ENCODE results near the gene ERBB4.

Gene ERBB4

GRCh38 chr2:211944572-211944971 is 594.0 kb downstream of the ERBB4 start:
- no peaks in the 10 kb centered on the region for H3K9me2 ChIP-seq (replicated peaks; ENCODE audit: control insufficient read depth, low read length)
- no peak overlapping the region for H3K27ac ChIP-seq (ENCODE audit: low read depth, low read length)
- 0 out of 2 replicates have a peak, but pooled peaks cover 2% of the 10 kb centered on the region for H3K4me1 ChIP-seq (ENCODE audit: control insufficient read depth, low read length)
- no peaks in the 10 kb centered on the region for H3K79me2 ChIP-seq (ENCODE audit: control insufficient read depth, low read length)
- H3F3A ChIP-seq (ENCODE audit: control insufficient read depth, insufficient read depth), result no peaks in the 10 kb centered on the region
- no peaks in the 10 kb centered on the region for H3K36me3 ChIP-seq (ENCODE audit: control insufficient read depth, low read length)
- H3K27me3 ChIP-seq (ENCODE audit: control insufficient read depth, low read length), result no peaks in the 10 kb centered on the region
- no peak overlapping the region for H3K4me3 ChIP-seq (ENCODE audit: low read length)
- H3K9me3 ChIP-seq (ENCODE audit: control insufficient read depth, insufficient read depth, low read length), result no peaks in the 10 kb centered on the region
- TF ChIP-seq CTCF (IDR thresholded peaks at IDR 0.05; ENCODE audit: low read depth, low read length, poor library complexity, severe bottlenecking), result no peak
- no peak for TF ChIP-seq EZH2phosphoT487 (IDR thresholded peaks at IDR 0.05; ENCODE audit: borderline replicate concordance, low read length)
- H3K4me2 ChIP-seq (ENCODE audit: low read length), result no peak overlapping the region
- no peaks in the 10 kb centered on the region for H4K20me1 ChIP-seq (ENCODE audit: control insufficient read depth, insufficient read depth, low read depth, low read length)

- no peaks in the 10 kb centered on the region for H3K36me3 ChIP-seq (ENCODE audit: control insufficient read depth, low read length)
- TF ChIP-seq CTCF (IDR thresholded peaks at IDR 0.05; ENCODE audit: low read depth, low read length, poor library complexity, severe bottlenecking), result no peak
- no peak for TF ChIP-seq EZH2phosphoT487 (IDR thresholded peaks at IDR 0.05; ENCODE audit: borderline replicate concordance, low read length)
- no peaks in the 10 kb centered on the region for H4K20me1 ChIP-seq (ENCODE audit: control insufficient read depth, insufficient read depth, low read depth, low read length)
- no peaks in the 10 kb centered on the region for H3K27me3 ChIP-seq (ENCODE audit: control insufficient read depth, low read length)
- no peaks in the 10 kb centered on the region for H3K79me2 ChIP-seq (ENCODE audit: control insufficient read depth, low read length)
- 0 out of 2 replicates have a peak, but pooled peaks cover 2% of the 10 kb centered on the region for H3K4me1 ChIP-seq (ENCODE audit: control insufficient read depth, low read length)
- H3K4me3 ChIP-seq (ENCODE audit: low read length), result no peak overlapping the region
- no peaks in the 10 kb centered on the region for H3K9me2 ChIP-seq (replicated peaks; ENCODE audit: control insufficient read depth, low read length)
- H3K4me2 ChIP-seq (ENCODE audit: low read length), result no peak overlapping the region
- H3K9me3 ChIP-seq (ENCODE audit: control insufficient read depth, insufficient read depth, low read length), result no peaks in the 10 kb centered on the region
- H3F3A ChIP-seq (ENCODE audit: control insufficient read depth, insufficient read depth), result no peaks in the 10 kb centered on the region
- no peak overlapping the region for H3K27ac ChIP-seq (ENCODE audit: low read depth, low read length)
Observed at GRCh38 chr2:211942153-211942552, 596.4 kb downstream of the ERBB4 start.

GRCh38 chr2:211941216-211941747 is 597.3 kb downstream of the ERBB4 start:
- H3K36me3 ChIP-seq (ENCODE audit: control insufficient read depth, low read length), result no peaks in the 10 kb centered on the region
- no peak overlapping the region for H3K4me2 ChIP-seq (ENCODE audit: low read length)
- H3K27ac ChIP-seq (ENCODE audit: low read depth, low read length), result no peak overlapping the region
- no peaks in the 10 kb centered on the region for H4K20me1 ChIP-seq (ENCODE audit: control insufficient read depth, insufficient read depth, low read depth, low read length)
- TF ChIP-seq EZH2phosphoT487 (IDR thresholded peaks at IDR 0.05; ENCODE audit: borderline replicate concordance, low read length) (no peak), CTCF (IDR thresholded peaks at IDR 0.05; ENCODE audit: low read depth, low read length, poor library complexity, severe bottlenecking) (no peak)
- H3K4me3 ChIP-seq (ENCODE audit: low read length), result no peak overlapping the region
- no peaks in the 10 kb centered on the region for H3K27me3 ChIP-seq (ENCODE audit: control insufficient read depth, low read length)
- no peaks in the 10 kb centered on the region for H3K79me2 ChIP-seq (ENCODE audit: control insufficient read depth, low read length)
- H3K9me3 ChIP-seq (ENCODE audit: control insufficient read depth, insufficient read depth, low read length), result no peaks in the 10 kb centered on the region
- H3K4me1 ChIP-seq (ENCODE audit: control insufficient read depth, low read length), result 0 out of 2 replicates have a peak, but pooled peaks cover 2% of the 10 kb centered on the region
- no peaks in the 10 kb centered on the region for H3F3A ChIP-seq (ENCODE audit: control insufficient read depth, insufficient read depth)
- H3K9me2 ChIP-seq (replicated peaks; ENCODE audit: control insufficient read depth, low read length), result no peaks in the 10 kb centered on the region

Data from DOHH2 (cell line).